NT2/D1 (cell line): ENCODE measurements around the gene PARD3.

Experiments
- SUZ12 ChIP-seq: IDR thresholded peaks from 2 replicates; pipeline ENCODE4 v1.6.1; 2011; ENCODE audit not compliant: insufficient read length, insufficient read depth; ENCODE audit errors: extremely low read depth
- ZNF274 ChIP-seq: IDR thresholded peaks from 2 replicates; pipeline ENCODE4 v1.6.1; 2011; ENCODE audit warnings: mild to moderate bottlenecking, low read depth, low read length

- TF ChIP-seq SUZ12: no peak
- no peak for TF ChIP-seq ZNF274
Observed at GRCh38 chr10:34217524-34217923, 597.6 kb downstream of the PARD3 start.
